Raji (cell line): ENCODE measurements around the gene XXYLT1.

Experiments used
- POLR2A ChIP-seq: IDR thresholded peaks from 2 replicates; pipeline ENCODE4 v1.6.1; 2011; ENCODE audit warnings: low read depth, low read length, control low read depth; ENCODE audit not compliant: insufficient read depth

Gene XXYLT1

DNA sequence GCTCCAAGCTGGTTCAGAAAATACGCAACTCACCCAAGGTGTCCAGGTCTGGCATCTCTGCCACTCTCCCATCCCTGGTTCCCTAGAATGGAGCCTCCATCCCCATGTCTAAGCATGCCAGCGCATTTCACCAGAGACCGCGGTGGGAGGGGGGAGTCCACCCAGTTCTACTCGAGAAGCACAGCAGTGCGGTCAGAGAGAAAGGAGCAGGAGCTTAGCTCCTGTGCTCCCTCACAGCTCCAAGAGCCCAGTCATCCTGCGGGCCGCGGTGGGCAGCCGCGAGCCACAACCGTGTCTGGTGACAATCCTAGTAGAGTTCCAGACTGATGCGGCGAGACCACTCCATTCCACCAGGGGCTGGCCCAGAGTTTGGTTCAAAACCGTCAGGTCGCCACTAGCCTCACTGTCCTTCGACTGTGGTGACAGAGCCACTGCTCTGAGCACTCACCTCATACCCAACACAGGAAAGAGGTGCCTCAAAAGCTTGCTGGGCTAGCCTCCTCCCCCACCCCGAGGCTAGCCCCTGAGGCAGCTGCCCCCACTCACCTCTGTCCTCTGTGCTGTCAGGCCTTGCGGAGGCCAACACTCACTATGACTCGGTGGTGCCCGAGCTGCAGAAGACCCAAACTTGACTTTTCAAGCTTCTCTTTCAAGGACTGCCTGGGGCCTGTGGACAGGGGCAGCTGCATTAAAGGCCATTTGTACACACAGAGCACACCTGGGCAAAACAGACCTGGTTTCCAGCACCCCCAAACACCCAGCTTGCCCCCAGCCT lies 185.4 kb downstream of the XXYLT1 start:
- TF ChIP-seq POLR2A = no peak

DNA sequence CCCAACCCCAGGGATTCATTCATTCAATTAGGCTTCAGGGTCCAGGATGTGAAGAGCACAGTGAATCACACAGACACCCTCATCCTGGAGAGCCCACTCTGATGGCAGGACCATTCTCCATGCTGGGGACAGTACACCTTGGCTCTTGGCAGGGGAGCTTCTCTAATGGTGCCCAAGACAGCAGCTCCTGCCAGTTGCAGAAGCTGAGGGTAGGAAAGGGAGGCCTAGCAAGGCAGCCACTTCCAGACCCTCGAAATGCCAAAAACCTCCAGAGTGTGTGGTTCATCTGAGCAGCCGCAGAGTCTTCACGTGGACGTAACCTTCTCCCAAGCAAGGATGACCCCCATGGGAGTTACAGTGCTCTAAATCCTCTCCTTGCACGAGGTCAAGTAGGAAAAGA lies 186.2 kb downstream of the XXYLT1 start:
- no peak for TF ChIP-seq POLR2A

DNA sequence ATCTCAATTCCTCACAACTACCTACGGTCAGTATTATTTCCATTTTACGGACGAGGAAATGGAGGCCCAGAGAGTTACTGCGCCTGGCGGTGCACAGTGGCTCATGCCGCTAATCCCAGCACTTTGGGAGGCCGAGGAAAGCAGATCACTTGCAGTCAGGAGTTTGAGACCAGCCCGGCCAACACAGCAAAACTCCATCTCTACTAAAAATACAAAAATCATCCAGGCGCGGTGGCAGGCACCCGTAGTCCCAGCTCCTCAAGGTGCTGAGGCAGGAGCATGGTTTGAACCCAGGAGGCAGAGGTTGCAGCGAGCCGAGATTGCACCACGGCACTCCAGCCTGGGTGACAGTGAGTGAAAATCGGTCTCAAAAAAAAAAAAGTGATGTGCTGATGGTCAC lies 187.3 kb downstream of the XXYLT1 start:
- TF ChIP-seq POLR2A = no peak

DNA sequence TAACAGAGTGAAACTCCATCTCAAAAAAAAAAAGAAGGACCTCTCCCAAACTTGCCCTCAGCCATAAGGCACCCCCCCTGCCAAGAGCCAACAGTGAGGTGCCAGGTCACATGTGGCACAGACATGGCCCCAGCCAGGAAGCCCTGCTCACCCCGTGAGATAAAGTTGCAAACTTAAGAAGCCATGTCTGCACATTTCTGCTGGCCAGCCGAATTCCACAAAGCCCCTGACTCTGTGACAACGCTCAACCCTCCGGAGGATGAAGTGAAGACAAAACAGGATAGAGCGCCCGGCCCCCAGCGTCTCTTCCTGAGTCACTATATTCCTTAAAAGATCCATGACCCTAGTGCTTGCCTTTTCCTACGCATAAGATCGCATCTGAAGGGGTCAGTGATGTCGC lies 188.1 kb downstream of the XXYLT1 start:
- no peak for TF ChIP-seq POLR2A

DNA sequence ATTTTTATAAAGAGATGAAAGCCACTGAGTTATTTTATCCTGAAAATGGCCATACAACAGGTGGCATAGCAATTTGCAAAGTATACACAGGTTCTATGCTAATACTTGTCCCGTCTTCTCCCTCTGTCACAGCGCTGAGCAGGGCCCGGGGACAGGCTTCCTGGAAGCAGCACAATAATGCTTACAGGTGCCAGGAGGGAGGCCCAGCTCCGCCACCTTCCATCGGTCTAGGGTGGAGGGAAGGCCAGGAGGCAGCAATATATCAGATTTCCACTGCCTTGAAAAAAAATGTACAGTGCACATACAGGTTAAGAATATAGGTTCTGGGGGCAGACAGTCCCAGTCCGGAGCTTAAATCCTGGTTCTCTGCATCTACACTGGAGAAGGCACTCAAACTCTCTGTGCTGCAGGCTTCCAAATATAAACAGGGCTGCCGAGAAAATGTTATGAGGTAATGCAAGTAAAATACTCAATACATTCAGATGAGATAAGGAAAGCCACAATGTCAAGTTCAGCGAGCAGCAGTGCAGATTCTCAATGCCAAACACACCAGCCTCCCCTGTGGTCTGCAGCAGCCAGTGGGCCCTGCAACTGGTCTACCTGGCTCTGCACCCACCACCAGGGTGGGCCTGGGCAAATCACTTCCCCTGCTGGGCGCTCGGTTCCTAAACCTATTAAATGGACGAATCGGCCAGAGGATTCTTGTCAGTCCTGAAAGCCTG lies 189.6 kb downstream of the XXYLT1 start:
- TF ChIP-seq POLR2A = no peak

DNA sequence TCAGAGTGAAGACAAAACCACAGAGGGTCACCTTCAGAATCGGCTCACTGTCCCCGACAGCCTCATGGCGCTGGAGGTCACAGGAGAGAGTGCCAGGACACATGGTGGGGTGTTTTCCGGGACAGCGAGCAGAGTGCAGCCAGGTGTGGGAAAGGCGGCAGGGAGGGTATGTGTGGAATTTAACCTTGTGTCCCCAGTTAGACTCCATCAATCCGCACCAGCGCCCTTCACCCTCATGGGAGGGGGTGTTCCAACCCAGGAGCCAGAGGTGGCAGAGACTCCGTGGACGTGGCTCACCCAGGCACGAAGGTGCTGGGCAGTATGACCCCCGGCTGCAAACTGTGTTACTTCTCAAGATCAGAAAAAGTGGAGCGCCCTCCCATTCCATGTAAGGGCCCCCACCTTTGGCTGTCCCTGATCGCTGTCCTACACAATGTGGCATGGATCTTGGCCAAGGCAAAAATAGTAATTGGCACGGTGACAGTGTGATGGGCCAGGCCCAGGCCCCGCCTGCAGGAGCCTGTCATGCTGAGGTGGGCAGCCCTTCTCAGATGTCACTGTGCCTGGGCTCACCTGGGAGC lies 190.3 kb downstream of the XXYLT1 start:
- no peak for TF ChIP-seq POLR2A

DNA sequence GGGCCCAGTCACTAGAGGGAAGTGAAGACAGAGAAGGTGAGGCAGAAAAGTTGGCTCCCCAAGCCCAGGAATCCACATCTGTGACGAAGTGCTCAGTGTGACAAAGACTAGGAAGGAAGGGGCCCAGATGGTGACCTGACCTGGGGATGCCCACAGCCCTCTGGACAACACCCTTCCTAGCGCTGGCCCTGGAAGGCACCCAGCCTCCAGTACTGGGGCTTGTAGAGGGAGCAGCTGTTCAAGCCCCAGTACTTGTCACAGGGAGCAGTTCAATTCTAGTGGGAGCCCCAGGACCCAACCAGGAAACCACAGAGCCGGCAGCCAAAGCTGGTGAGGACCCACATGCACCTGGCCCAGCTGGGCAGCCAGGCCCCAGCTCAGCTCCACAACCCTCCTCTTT lies 190.8 kb downstream of the XXYLT1 start:
- TF ChIP-seq POLR2A = no peak

DNA sequence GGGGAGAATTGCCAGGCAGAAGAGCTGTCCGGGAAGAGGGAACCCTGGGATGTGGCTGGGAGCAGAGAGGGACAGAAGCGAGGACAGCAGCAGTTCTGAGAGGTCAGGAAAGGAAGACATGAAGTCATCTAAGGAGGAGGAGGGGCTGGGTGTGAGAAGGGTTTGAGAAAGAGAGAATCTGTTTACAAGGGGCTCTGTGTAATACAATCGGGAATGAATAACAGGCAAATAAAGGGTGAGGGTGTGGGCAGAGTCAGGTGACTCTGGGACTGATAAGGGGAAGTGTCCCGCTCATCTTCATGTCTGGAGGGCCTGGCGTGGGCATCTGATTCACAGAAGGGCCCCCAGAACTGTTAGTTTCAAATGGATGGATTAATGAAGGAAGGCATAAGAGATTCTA lies 191.3 kb downstream of the XXYLT1 start:
- TF ChIP-seq POLR2A = no peak

DNA sequence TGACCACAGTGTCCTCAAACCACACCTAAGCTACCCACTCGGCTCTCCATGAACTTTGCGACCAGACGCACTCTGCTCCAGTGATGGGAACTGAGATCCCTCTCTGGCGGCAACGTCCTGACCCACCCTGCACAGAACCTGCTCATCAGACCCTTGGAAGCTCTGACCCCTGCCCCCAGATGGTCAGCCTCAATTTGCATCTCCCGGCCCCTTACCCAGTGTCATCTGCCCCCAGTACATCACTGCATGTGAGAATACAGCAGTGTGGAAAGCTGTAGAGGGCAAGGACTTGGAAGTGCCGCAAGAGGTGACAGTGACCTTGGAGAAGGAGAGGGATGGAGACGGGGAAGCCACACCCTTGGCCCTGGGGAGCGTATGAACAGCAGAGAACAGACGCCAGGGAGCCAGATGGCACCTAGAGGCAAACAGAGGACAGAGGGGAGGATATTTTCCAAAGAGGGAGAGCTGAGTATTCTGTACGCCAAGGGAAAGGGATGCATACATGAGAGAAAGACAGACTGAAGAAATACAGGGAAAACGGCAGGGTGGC lies 192.0 kb downstream of the XXYLT1 start:
- TF ChIP-seq POLR2A = no peak

DNA sequence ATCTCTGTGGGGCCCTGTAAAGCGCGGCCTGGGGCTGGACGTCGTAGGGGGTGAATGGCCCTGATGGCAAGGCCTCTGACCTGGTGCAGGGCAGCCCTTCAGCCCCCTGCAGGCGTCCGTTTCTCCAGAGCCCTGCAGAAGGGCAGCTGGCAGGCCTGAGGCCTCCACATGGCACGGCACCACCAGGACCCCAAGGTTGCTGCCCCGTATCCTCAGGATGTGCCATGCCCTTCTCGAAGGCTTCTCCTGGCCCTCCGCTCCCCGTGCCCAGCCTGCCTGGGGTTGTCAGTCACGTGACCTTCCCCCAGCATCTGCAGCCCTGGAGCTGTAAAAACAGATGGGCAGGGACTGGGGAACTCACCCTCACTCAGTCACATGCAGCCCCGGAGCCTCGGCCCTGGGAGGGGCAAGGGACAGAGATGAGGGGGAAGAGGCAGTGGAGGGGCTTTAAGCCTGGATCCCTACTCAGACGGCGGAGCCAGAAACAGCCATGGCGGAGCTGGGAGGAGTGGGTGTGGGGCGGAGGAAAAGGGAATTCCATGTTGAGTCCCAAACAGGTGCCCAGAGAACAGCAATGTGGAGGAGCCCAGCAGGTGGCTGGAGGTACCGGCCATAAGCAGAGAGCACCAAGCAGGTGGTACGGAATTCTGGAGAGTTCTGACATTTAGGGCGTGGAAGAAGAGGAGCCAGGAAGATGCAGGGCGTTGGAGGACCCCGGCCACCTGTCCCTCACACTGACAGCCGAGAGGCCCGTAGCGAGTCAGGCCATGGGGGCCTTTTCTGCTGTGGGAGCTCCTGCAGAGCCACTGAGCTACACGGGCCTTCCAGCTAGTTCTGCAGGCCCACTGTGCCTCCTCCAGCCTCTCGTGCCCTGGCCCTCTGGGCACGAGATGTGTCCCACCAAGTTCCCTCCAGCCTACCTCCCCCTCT lies 193.1 kb downstream of the XXYLT1 start:
- TF ChIP-seq POLR2A = no peak

DNA sequence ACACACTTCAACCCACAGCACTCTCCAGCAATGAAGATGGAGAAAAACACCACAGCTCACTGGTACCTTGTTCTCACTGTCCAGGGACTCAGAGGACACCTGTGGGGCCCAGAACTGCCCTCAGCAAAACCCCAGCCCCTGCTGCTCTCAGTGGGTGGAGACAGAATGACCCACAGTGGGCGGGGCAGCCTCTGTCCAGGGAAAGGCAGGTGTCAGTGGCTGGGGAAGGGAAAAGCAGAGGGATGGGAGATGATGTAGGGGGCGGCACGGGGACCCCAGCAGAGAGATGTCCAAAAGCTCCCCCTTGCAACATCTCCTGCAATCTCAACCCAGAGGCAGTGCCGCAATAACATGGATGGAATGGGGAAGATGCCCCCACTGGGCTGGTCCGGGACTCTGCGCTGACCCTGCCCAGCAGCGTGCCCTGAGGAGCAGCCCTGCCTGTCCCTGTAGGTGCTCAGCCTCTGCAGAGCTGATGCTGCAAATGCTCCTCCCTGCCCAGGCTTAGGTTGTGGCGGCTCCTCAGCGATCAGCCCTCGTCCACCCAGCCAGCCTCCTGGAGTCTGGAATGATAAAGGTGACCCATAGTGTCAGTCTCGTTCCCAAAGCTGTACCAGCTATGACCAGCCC lies 193.9 kb downstream of the XXYLT1 start:
- TF ChIP-seq POLR2A = no peak

DNA sequence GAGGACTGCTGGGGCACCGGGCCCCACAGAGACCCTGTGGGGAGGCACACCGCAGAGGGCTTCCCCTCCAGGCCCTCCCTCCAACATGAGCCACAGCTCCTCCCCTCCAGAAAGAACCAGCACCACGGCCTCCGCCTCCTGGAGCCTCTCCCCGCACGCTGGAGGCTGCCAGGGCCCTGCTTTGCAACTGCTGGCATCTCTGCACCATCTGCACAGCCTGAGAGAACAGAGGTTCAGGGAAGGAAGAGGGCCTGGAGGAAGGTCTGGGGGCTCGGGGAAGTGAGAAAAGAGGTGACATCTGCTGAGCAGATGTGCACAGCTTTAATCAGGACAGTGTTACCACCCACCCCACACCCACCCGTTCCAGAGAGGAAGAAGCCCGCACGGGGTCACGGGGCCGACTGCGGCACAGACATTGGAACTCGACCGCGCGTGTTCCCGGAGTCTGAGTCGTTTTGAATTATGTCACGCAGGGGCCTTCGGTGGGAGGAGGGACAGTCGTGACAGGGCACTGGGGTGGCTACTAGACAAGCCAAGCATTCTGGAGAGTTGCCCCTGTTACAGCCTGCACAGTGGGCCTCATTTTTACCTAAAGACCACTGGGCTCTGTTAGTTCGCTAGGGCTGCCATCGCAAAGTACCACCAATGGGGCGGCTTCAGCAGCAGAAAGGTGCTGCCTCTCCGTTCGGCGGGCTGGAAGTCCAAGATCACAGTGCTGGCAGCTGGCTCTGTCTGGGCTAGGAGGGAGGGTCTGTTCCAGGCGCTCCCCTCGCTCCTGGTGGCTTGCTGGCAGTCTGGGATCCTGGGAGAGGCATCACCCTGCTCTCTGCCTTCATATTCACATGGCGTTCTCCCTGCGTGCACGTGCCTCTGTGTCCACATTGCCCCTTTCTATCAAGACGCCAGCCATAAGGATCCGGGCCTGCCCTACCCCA lies 194.8 kb downstream of the XXYLT1 start:
- no peak for TF ChIP-seq POLR2A

DNA sequence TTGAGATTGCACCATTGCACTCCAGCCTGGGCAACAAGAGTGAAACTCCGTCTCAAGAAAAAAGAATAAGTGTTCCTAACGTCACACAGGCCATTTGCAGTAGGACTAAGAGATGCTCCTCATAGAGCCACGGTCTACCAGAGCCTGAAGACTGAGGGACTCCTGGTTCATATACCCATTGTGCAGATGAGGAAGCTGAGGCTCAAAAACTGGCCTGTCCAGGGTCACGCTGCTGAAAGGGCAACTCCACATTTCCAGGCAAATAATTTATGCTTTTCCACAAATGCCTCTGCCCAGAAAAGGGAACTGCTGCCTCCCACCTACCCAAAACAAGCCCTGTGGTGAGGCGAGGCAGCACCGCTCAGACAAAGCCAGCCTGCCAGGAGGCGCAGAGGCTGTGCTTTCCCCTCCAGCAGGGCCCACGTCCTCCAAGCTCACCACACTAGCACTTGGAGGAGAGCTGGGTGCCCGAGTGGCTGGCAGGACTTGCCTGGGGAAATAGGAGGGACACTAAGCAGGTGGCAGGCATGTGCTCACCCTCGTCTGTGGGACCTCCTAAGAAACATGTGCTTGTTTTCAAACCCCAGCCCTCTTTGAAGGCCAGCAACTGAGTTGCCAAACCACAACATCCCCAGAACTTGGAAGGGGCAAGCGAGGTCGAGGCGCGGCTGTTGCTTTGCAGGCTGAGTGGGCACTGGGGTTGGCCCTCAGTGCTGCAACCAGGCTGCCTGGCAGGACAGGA lies 195.6 kb downstream of the XXYLT1 start:
- TF ChIP-seq POLR2A = no peak
